ENCODE data around the gene CLDN3.
"Not testable (repeated sequence)": the region's sequence is repeated elsewhere in the genome, so short reads cannot be mapped to it uniquely, and the experiment has no call there.

Gene CLDN3

GRCh38 chr7:73770002-73770859, at the start of gene CLDN3:
TSS of gene CLDN3 (minus strand) at chr7:73770270. CDS start at chr7:73770049, 221 bp downstream.
- DNase-seq: peak; percentile 40
- Mint-ChIP-seq H3K4me1 (peaks cover 7% of the 10 kb centered on the region), H3K4me3 (no peak within 1 kb of the TSS), H3K36me3 (no peaks in the 10 kb centered on the region), H3K27me3 (peaks cover 58% of the 10 kb centered on the region), H3K27ac (no peak within 1 kb of the TSS), H3K9me3 (no peaks in the 10 kb centered on the region)
- CTCF ChIA-PET: no interaction called here

- CTCF ChIA-PET: no interaction called here
- Mint-ChIP-seq H3K36me3 (no peaks in the 10 kb centered on the region), H3K9me3 (no peaks in the 10 kb centered on the region), H3K4me3 (no peak overlapping the region), H3K27me3 (peaks cover 14% of the 10 kb centered on the region), H3K27ac (no peak overlapping the region), H3K4me1 (no peaks in the 10 kb centered on the region)
- no peak for DNase-seq
Observed at GRCh38 chr7:73817121-73817520, 47.1 kb upstream of the CLDN3 start.

- CTCF ChIA-PET: interaction anchor here (0.6 to 1.1 kb wide), 3 partner anchors 10 to 61 kb away, joined by 3 to 4 read pairs (median 3); no protein-coding TSS in a partner anchor
- H3K36me3 Mint-ChIP-seq: no peaks in the 10 kb centered on the region
- H3K9me3 Mint-ChIP-seq: no peaks in the 10 kb centered on the region
- H3K27ac Mint-ChIP-seq: no peak overlapping the region
- no peaks in the 10 kb centered on the region for H3K4me1 Mint-ChIP-seq
- no peak overlapping the region for H3K4me3 Mint-ChIP-seq
- peaks cover 19% of the 10 kb centered on the region for H3K27me3 Mint-ChIP-seq
- no peak for DNase-seq
Observed at GRCh38 chr7:73815436-73815835, 45.4 kb upstream of the CLDN3 start.

- no peaks in the 10 kb centered on the region for H3K9me3 Mint-ChIP-seq
- peaks cover 27% of the 10 kb centered on the region for H3K27me3 Mint-ChIP-seq
- H3K36me3 Mint-ChIP-seq: no peaks in the 10 kb centered on the region
- H3K4me3 Mint-ChIP-seq: no peak overlapping the region
- no peaks in the 10 kb centered on the region for H3K4me1 Mint-ChIP-seq
- no peak overlapping the region for H3K27ac Mint-ChIP-seq
- no peak for DNase-seq
- CTCF ChIA-PET: interaction anchor here (3.8 kb wide), 1 partner anchor 42 kb away, joined by 36 read pairs; no protein-coding TSS in a partner anchor
Observed at GRCh38 chr7:73812996-73813395, 42.9 kb upstream of the CLDN3 start.

GRCh38 chr7:73811760-73812168, 41.7 kb upstream of the CLDN3 start:
- no peak overlapping the region for H3K27ac Mint-ChIP-seq
- no peaks in the 10 kb centered on the region for H3K4me1 Mint-ChIP-seq
- no peaks in the 10 kb centered on the region for H3K9me3 Mint-ChIP-seq
- CTCF ChIA-PET: interaction anchor here (1.1 to 3.8 kb wide), 4 partner anchors 10 to 43 kb away, joined by 3 to 36 read pairs (median 4); no protein-coding TSS in a partner anchor
- H3K36me3 Mint-ChIP-seq: no peaks in the 10 kb centered on the region
- H3K27me3 Mint-ChIP-seq: peaks cover 22% of the 10 kb centered on the region
- no peak overlapping the region for H3K4me3 Mint-ChIP-seq
- peak; percentile 69 for DNase-seq

- H3K9me3 Mint-ChIP-seq: no peaks in the 10 kb centered on the region
- no peak for DNase-seq
- no peak overlapping the region for H3K4me3 Mint-ChIP-seq
- H3K27ac Mint-ChIP-seq: no peak overlapping the region
- peaks cover 22% of the 10 kb centered on the region for H3K27me3 Mint-ChIP-seq
- CTCF ChIA-PET: interaction anchor here (1.5 to 3.8 kb wide), 3 partner anchors 10 to 44 kb away, joined by 3 to 36 read pairs (median 4); no protein-coding TSS in a partner anchor
- no peaks in the 10 kb centered on the region for H3K36me3 Mint-ChIP-seq
- H3K4me1 Mint-ChIP-seq: no peaks in the 10 kb centered on the region
Observed at GRCh38 chr7:73810998-73811360, 40.9 kb upstream of the CLDN3 start.

- Mint-ChIP-seq H3K4me3 (no peak overlapping the region), H3K27me3 (peaks cover 22% of the 10 kb centered on the region), H3K27ac (no peak overlapping the region), H3K9me3 (no peaks in the 10 kb centered on the region), H3K36me3 (no peaks in the 10 kb centered on the region), H3K4me1 (no peaks in the 10 kb centered on the region)
- no peak for DNase-seq
- CTCF ChIA-PET: interaction anchor here (1.1 to 3.8 kb wide), 2 partner anchors 13 to 46 kb away, joined by 3 to 36 read pairs; no protein-coding TSS in a partner anchor
Observed at GRCh38 chr7:73809467-73809951, 39.4 kb upstream of the CLDN3 start.

- no peaks in the 10 kb centered on the region for H3K4me1 Mint-ChIP-seq
- DNase-seq: no peak
- H3K9me3 Mint-ChIP-seq: no peaks in the 10 kb centered on the region
- H3K36me3 Mint-ChIP-seq: no peaks in the 10 kb centered on the region
- H3K27ac Mint-ChIP-seq: no peak overlapping the region
- CTCF ChIA-PET: no interaction called here
- H3K4me3 Mint-ChIP-seq: no peak overlapping the region
- H3K27me3 Mint-ChIP-seq: peaks cover 9% of the 10 kb centered on the region
Observed at GRCh38 chr7:73802459-73802858, 32.4 kb upstream of the CLDN3 start.

GRCh38 chr7:73801577-73801976, 31.5 kb upstream of the CLDN3 start:
- CTCF ChIA-PET: interaction anchor here (0.8 kb wide), 1 partner anchor 10 kb away, joined by 3 read pairs; no protein-coding TSS in a partner anchor

GRCh38 chr7:73799282-73800141, 29.4 kb upstream of the CLDN3 start:
- CTCF ChIA-PET: no interaction called here
- H3K4me1 Mint-ChIP-seq: no peaks in the 10 kb centered on the region
- no peak overlapping the region for H3K27ac Mint-ChIP-seq
- H3K4me3 Mint-ChIP-seq: no peak overlapping the region
- H3K36me3 Mint-ChIP-seq: no peaks in the 10 kb centered on the region
- no peak for DNase-seq
- H3K27me3 Mint-ChIP-seq: peaks cover 9% of the 10 kb centered on the region
- H3K9me3 Mint-ChIP-seq: peaks cover 4% of the 10 kb centered on the region

More at GRCh38 chr7:73801577-73801976, 31.5 kb upstream of the CLDN3 start:
- H3K36me3 Mint-ChIP-seq: no peaks in the 10 kb centered on the region
- H3K4me3 Mint-ChIP-seq: no peak overlapping the region
- no peak overlapping the region for H3K27ac Mint-ChIP-seq
- H3K27me3 Mint-ChIP-seq: peaks cover 9% of the 10 kb centered on the region
- DNase-seq: no peak
- H3K4me1 Mint-ChIP-seq: no peaks in the 10 kb centered on the region
- H3K9me3 Mint-ChIP-seq: no peaks in the 10 kb centered on the region

- H3K9me3 Mint-ChIP-seq, H3K27ac Mint-ChIP-seq, H3K4me1 Mint-ChIP-seq, DNase-seq, CTCF ChIA-PET, H3K36me3 Mint-ChIP-seq, H3K4me3 Mint-ChIP-seq: not testable (repeated sequence)
- peaks cover 12% of the 10 kb centered on the region for H3K27me3 Mint-ChIP-seq
Observed at GRCh38 chr7:73797176-73797575, 27.1 kb upstream of the CLDN3 start.

GRCh38 chr7:73796656-73797055, 26.6 kb upstream of the CLDN3 start:
- H3K9me3 Mint-ChIP-seq, CTCF ChIA-PET, DNase-seq: not testable (repeated sequence)

GRCh38 chr7:73795188-73795587, 25.1 kb upstream of the CLDN3 start:
- H3K9me3 Mint-ChIP-seq, CTCF ChIA-PET, H3K27ac Mint-ChIP-seq: not testable (repeated sequence)

More at GRCh38 chr7:73796656-73797055, 26.6 kb upstream of the CLDN3 start:
- H3K27me3 Mint-ChIP-seq: peaks cover 12% of the 10 kb centered on the region
- not testable (repeated sequence) for H3K4me3 Mint-ChIP-seq, H3K27ac Mint-ChIP-seq, H3K36me3 Mint-ChIP-seq, H3K4me1 Mint-ChIP-seq

GRCh38 chr7:73791170-73791690, 21.2 kb upstream of the CLDN3 start:
- H3K27ac Mint-ChIP-seq, H3K4me1 Mint-ChIP-seq, CTCF ChIA-PET, H3K9me3 Mint-ChIP-seq, H3K4me3 Mint-ChIP-seq, H3K36me3 Mint-ChIP-seq, H3K27me3 Mint-ChIP-seq, DNase-seq: not testable (repeated sequence)

More at GRCh38 chr7:73795188-73795587, 25.1 kb upstream of the CLDN3 start:
- H3K36me3 Mint-ChIP-seq, H3K4me1 Mint-ChIP-seq, DNase-seq, H3K4me3 Mint-ChIP-seq, H3K27me3 Mint-ChIP-seq: not testable (repeated sequence)

All from activated naive CD4-positive, alpha-beta T cell treated with anti-CD3 and anti-CD28 coated beads, Interleukin-2, amount 10 ng/mL, durations not matched to agents 7 days and 5 days (primary cell).